Mononuclear cell (primary cell): ENCODE data around the gene ALOX5. TPM values are rescaled to one million over a fixed set of nuclear protein-coding genes. Genes with fewer than 3 reads are reported as not detected.

Source experiments
- total RNA-seq: library from RNA; depleted of rRNA; stranded (reverse); fragments of >200 nt; gene quantifications from one replicate; pipeline ENCODE4 v1.2.3, GENCODE V29; 2012

The ALOX5 gene
- total RNA-seq, 1 donor, result 88.9 TPM

Other genes starting within 250 kb of the ALOX5 start
- 0.10 TPM for gene OR13A1, start 58.6 kb upstream of the ALOX5 start, total RNA-seq